Measurements from ENCODE around the gene MYMX. TPM values are rescaled to one million over a fixed set of nuclear protein-coding genes. Genes with fewer than 3 reads are reported as not detected.
A peak's percentile ranks its signal among the peaks of the same experiment; 100 is the strongest.

MYMX gene
- total RNA-seq, 2 donors from 2014 or later, result not detected

DNA sequence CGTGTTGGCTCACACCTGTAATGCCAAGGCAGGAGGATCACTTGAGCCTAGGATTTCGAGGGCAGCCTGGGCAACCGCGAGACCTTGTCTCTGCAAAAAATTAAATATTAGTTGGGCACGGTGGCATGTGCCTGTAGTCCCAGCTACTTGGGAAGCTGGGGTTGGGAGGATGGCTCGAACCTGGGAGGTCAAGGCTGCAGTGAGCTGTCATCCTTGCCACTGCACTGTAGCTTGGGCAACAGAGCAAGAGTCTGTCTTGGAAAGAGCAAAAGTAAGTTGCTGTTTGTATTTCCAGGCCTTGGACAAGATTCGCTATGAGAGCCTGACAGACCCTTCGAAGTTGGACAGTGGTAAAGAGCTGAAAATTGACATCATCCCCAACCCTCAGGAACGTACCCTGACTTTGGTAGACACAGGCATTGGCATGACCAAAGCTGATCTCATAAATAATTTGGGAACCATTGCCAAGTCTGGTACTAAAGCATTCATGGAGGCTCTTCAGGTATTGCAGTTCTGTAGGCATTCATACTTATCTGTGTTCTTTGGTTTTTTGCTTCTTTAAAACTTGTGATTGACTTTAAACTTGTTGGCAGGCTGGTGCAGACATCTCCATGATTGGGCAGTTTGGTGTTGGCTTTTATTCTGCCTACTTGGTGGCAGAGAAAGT is 32.5 kb downstream of the MYMX start:
- DNase-seq, result no peak
- no peak overlapping the region for H3K27ac ChIP-seq
- H3K27me3 ChIP-seq, result no peaks in the 10 kb centered on the region
- TF ChIP-seq, protein P1, sequence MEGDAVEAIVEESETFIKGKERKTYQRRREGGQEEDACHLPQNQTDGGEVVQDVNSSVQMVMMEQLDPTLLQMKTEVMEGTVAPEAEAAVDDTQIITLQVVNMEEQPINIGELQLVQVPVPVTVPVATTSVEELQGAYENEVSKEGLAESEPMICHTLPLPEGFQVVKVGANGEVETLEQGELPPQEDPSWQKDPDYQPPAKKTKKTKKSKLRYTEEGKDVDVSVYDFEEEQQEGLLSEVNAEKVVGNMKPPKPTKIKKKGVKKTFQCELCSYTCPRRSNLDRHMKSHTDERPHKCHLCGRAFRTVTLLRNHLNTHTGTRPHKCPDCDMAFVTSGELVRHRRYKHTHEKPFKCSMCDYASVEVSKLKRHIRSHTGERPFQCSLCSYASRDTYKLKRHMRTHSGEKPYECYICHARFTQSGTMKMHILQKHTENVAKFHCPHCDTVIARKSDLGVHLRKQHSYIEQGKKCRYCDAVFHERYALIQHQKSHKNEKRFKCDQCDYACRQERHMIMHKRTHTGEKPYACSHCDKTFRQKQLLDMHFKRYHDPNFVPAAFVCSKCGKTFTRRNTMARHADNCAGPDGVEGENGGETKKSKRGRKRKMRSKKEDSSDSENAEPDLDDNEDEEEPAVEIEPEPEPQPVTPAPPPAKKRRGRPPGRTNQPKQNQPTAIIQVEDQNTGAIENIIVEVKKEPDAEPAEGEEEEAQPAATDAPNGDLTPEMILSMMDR (IDR thresholded peaks at IDR 0.05), result no peak
- intact Hi-C loops (cut with DNase I), result no loop called here
- H3K4me3 ChIP-seq, result peak overlapping the region; percentile 91
- H3K9me3 ChIP-seq, result no peaks in the 10 kb centered on the region
- H3K9ac ChIP-seq (ENCODE audit: low read depth in 2 of 2, low read length in 2 of 2), result no peak overlapping the region
- H3K4me1 ChIP-seq, result peaks cover 4% of the 10 kb centered on the region
- H3K36me3 ChIP-seq, result peaks cover 25% of the 10 kb centered on the region

- H3K9ac ChIP-seq (ENCODE audit: low read depth in 2 of 2, low read length in 2 of 2), result no peak overlapping the region
- no peaks in the 10 kb centered on the region for H3K9me3 ChIP-seq
- H3K27ac ChIP-seq, result no peak overlapping the region
- no peak for DNase-seq
- peaks cover 4% of the 10 kb centered on the region for H3K4me1 ChIP-seq
- no peak overlapping the region for H3K4me3 ChIP-seq
- H3K27me3 ChIP-seq, result no peaks in the 10 kb centered on the region
- intact Hi-C loops (cut with DNase I), result no loop called here
- TF ChIP-seq, protein P1 (IDR thresholded peaks at IDR 0.05), result no peak
- peaks cover 32% of the 10 kb centered on the region for H3K36me3 ChIP-seq
Measured at GRCh38 chr6:44250067-44250717, 33.5 kb downstream of the MYMX start.

- Histone ChIP-seq H3K4me3 (no peak overlapping the region), H3K9me3 (no peaks in the 10 kb centered on the region), H3K36me3 (peaks cover 32% of the 10 kb centered on the region), H3K27me3 (no peaks in the 10 kb centered on the region), H3K27ac (no peak overlapping the region), H3K9ac (ENCODE audit: low read depth in 2 of 2, low read length in 2 of 2) (no peak overlapping the region), H3K4me1 (peaks cover 4% of the 10 kb centered on the region)
- DNase-seq, result no peak
- TF ChIP-seq, protein P1 (IDR thresholded peaks at IDR 0.05), result no peak
- intact Hi-C loops (cut with DNase I), result no loop called here
Measured at GRCh38 chr6:44250718-44251123, 34.0 kb downstream of the MYMX start.

DNA sequence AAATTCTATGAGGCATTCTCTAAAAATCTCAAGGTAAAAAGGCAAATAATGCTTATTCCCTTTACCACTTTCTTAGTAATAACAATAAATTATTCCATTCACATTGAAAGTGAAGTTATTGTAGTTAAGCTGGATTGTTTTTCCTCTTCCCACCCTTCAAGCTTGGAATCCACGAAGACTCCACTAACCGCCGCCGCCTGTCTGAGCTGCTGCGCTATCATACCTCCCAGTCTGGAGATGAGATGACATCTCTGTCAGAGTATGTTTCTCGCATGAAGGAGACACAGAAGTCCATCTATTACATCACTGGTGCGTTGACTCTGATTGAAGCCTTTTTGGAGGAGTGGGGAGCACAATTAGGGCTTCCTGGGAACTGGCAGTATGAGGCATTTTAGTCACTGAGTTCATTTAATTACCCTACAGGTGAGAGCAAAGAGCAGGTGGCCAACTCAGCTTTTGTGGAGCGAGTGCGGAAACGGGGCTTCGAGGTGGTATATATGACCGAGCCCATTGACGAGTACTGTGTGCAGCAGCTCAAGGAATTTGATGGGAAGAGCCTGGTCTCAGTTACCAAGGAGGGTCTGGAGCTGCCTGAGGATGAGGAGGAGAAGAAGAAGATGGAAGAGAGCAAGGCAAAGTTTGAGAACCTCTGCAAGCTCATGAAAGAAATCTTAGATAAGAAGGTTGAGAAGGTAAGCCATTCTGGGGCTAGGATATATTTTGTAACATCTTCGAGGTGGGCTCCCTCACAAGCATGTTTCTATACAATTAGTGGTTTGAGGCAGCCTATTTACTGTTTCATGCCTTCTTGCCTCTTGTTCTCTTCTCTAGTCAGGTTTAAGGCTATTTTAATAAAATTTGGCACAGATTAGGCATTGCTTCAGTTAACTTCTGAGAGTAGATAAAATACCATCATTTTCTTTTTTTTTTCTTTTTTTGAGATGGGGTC is 35.1 kb downstream of the MYMX start:
- H3K36me3 ChIP-seq, result peaks cover 32% of the 10 kb centered on the region
- peaks cover 12% of the 10 kb centered on the region for H3K4me1 ChIP-seq
- no peak overlapping the region for H3K27ac ChIP-seq
- no peaks in the 10 kb centered on the region for H3K9me3 ChIP-seq
- TF ChIP-seq, protein P1 (IDR thresholded peaks at IDR 0.05), result no peak
- H3K9ac ChIP-seq (ENCODE audit: low read depth in 2 of 2, low read length in 2 of 2), result no peak overlapping the region
- no peaks in the 10 kb centered on the region for H3K27me3 ChIP-seq
- intact Hi-C loops (cut with DNase I), result no loop called here
- no peak for DNase-seq
- H3K4me3 ChIP-seq, result no peak overlapping the region

GRCh38 chr6:44253307-44254101 is 36.8 kb downstream of the MYMX start:
- peaks cover 32% of the 10 kb centered on the region for H3K36me3 ChIP-seq
- no peaks in the 10 kb centered on the region for H3K27me3 ChIP-seq
- H3K27ac ChIP-seq, result no peak overlapping the region
- no peak overlapping the region for H3K9ac ChIP-seq (ENCODE audit: low read depth in 2 of 2, low read length in 2 of 2)
- peak; percentile 77 for DNase-seq
- intact Hi-C loops (cut with DNase I), result no loop called here
- H3K9me3 ChIP-seq, result no peaks in the 10 kb centered on the region
- no peak overlapping the region for H3K4me3 ChIP-seq
- TF ChIP-seq, protein P1 (IDR thresholded peaks at IDR 0.05), result peak; percentile 32
- peaks cover 10% of the 10 kb centered on the region for H3K4me1 ChIP-seq

Measured in colonic mucosa (tissue), 4 donors.